WTC11 (cell line): ENCODE measurements around the gene EFNA5. TPM values are rescaled to one million over a fixed set of nuclear protein-coding genes. Genes with fewer than 3 reads are reported as not detected.

Experiments
- ATAC-seq: fragments of 200-7000 bp; cut with Tn5 transposase; 2 replicates; pipeline ENCODE4 v1.10.0; 2021; ENCODE audit warnings: mild to moderate bottlenecking, moderate library complexity
- CTCF ChIA-PET: fragments of 300-600 bp; sonication (Branson Sonifier 250); formaldehyde crosslinking; loops from one replicate; lab custom pipeline; 2021; ENCODE audit warnings: antibody characterized with exemption; lab: Charles Lee
- POLR2A ChIA-PET: fragments of 350-600 bp; sonication (Branson Sonifier 250); formaldehyde crosslinking; loops from one replicate; lab custom pipeline; 2021; ENCODE audit warnings: antibody characterized with exemption; lab: Charles Lee
- DNase-seq: peaks from one replicate; pipeline ENCODE4 v3.0.0; 2021; ENCODE audit warnings: low spot score
- H3K27ac Mint-ChIP-seq: 2 replicates; pipeline ENCODE4 v1.8.0; 2021; ENCODE audit warnings: mixed read lengths
- H3K27me3 Mint-ChIP-seq: 2 replicates; pipeline ENCODE4 v1.8.0; 2021; ENCODE audit warnings: low read depth, mild to moderate bottlenecking, moderate library complexity, mixed read lengths
- H3K36me3 Mint-ChIP-seq: 2 replicates; pipeline ENCODE4 v1.8.0; 2021; ENCODE audit warnings: mixed read lengths
- H3K4me1 Mint-ChIP-seq: 2 replicates; pipeline ENCODE4 v1.8.0; 2022; ENCODE audit warnings: mixed read lengths
- H3K4me3 Mint-ChIP-seq: 2 replicates; pipeline ENCODE4 v1.8.0; 2021; ENCODE audit warnings: mild to moderate bottlenecking, moderate library complexity, mixed read lengths
- H3K9me3 Mint-ChIP-seq: 2 replicates; pipeline ENCODE4 v1.8.0; 2021; ENCODE audit warnings: mixed read lengths
- ELF4 ChIP-seq: sonication (generic); formaldehyde crosslinking; IDR thresholded peaks from 2 replicates; pipeline ENCODE4 v1.8.1; 2022; ENCODE audit warnings: low read depth, mild to moderate bottlenecking, moderate library complexity, missing genetic modification reagents
- EMX1 ChIP-seq: fragments of 250-450 bp; sonication (Bioruptor Pico); IDR thresholded peaks from 2 replicates; pipeline ENCODE4 v1.8.0; 2021; ENCODE audit warnings: mild to moderate bottlenecking
- ETV6 ChIP-seq: sonication (generic); formaldehyde crosslinking; IDR thresholded peaks from 2 replicates; pipeline ENCODE4 v1.8.1; 2022; ENCODE audit warnings: mild to moderate bottlenecking, missing genetic modification reagents
- HMGA2 ChIP-seq: fragments of 250-450 bp; sonication (Bioruptor Pico); IDR thresholded peaks from 2 replicates; pipeline ENCODE4 v1.4.0; 2021; ENCODE audit warnings: mild to moderate bottlenecking, moderate library complexity
- IRF2 ChIP-seq: sonication (generic); formaldehyde crosslinking; IDR thresholded peaks from 2 replicates; pipeline ENCODE4 v1.8.0; 2022; ENCODE audit warnings: low read depth, missing genetic modification reagents, borderline replicate concordance
- JUN ChIP-seq: sonication (generic); formaldehyde crosslinking; IDR thresholded peaks from 2 replicates; pipeline ENCODE4 v1.8.0; 2023; ENCODE audit warnings: mild to moderate bottlenecking, missing genetic modification reagents
- NFE2L1 ChIP-seq: sonication (generic); formaldehyde crosslinking; IDR thresholded peaks from 2 replicates; pipeline ENCODE4 v1.8.1; 2023; ENCODE audit warnings: missing genetic modification reagents
- NR1H2 ChIP-seq: sonication (generic); formaldehyde crosslinking; IDR thresholded peaks from 2 replicates; pipeline ENCODE4 v1.9.0; 2021; ENCODE audit warnings: mild to moderate bottlenecking, moderate library complexity, missing genetic modification reagents
- SMAD3 ChIP-seq: sonication (generic); formaldehyde crosslinking; IDR thresholded peaks from 2 replicates; pipeline ENCODE4 v1.8.0; 2022; ENCODE audit warnings: missing genetic modification reagents, mild to moderate bottlenecking, borderline replicate concordance
- SOX15 ChIP-seq: fragments of 250-450 bp; sonication (Bioruptor Pico); IDR thresholded peaks from 2 replicates; pipeline ENCODE4 v1.9.0; 2021; ENCODE audit warnings: mild to moderate bottlenecking
- SP1 ChIP-seq: sonication (generic); formaldehyde crosslinking; conservative IDR thresholded peaks from 2 replicates; pipeline ENCODE4 v1.8.1; 2022; ENCODE audit warnings: missing genetic modification reagents
- TCF7 ChIP-seq: sonication (generic); formaldehyde crosslinking; IDR thresholded peaks from 2 replicates; pipeline ENCODE4 v1.8.0; 2022; ENCODE audit warnings: mild to moderate bottlenecking, low read depth, missing genetic modification reagents, moderate library complexity
- TP53 ChIP-seq: sonication (generic); formaldehyde crosslinking; IDR thresholded peaks from 2 replicates; pipeline ENCODE4 v1.8.1; 2023; ENCODE audit warnings: mild to moderate bottlenecking, missing genetic modification reagents
- ZBTB21 ChIP-seq: sonication (generic); formaldehyde crosslinking; IDR thresholded peaks from 2 replicates; pipeline ENCODE4 v1.8.1; 2023; ENCODE audit warnings: mild to moderate bottlenecking, missing genetic modification reagents, borderline replicate concordance
- ZNF138 ChIP-seq: sonication (generic); formaldehyde crosslinking; conservative IDR thresholded peaks from 2 replicates; pipeline ENCODE4 v1.8.1; 2022; ENCODE audit warnings: mild to moderate bottlenecking, moderate library complexity, missing genetic modification reagents
- total RNA-seq: library from RNA; stranded (reverse); gene quantifications from 3 replicates; pipeline ENCODE4 v1.2.3, GENCODE V29; 2021
- TF ChIP-seq, protein P1 (sequence below): fragments of 250-450 bp; sonication (Bioruptor Pico); IDR thresholded peaks from 2 replicates; pipeline ENCODE4 v1.9.0; 2021; ENCODE audit warnings: mild to moderate bottlenecking
- TF ChIP-seq, protein P2 (sequence below): sonication (generic); formaldehyde crosslinking; conservative IDR thresholded peaks from 2 replicates; pipeline ENCODE4 v1.8.1; 2023; ENCODE audit warnings: mild to moderate bottlenecking, low read depth, missing genetic modification reagents, moderate library complexity
- TF ChIP-seq, protein P3 (sequence below): fragments of 250-450 bp; sonication (Bioruptor Pico); IDR thresholded peaks from 2 replicates; pipeline ENCODE4 v2.1.2; 2022; ENCODE audit warnings: mild to moderate bottlenecking, moderate library complexity
- TF ChIP-seq, protein P4 (sequence below): sonication (generic); formaldehyde crosslinking; IDR thresholded peaks from 2 replicates; pipeline ENCODE4 v1.8.0; 2023; ENCODE audit warnings: missing genetic modification reagents, mild to moderate bottlenecking, borderline replicate concordance
- TF ChIP-seq, protein P5 (sequence below): sonication (generic); formaldehyde crosslinking; IDR thresholded peaks from 2 replicates; pipeline ENCODE4 v1.8.1; 2023; ENCODE audit warnings: mild to moderate bottlenecking, missing genetic modification reagents, borderline replicate concordance
- TF ChIP-seq, protein P6 (sequence below): fragments of 250-450 bp; sonication (Bioruptor Pico); IDR thresholded peaks from 2 replicates; pipeline ENCODE4 v1.9.0; 2021; ENCODE audit warnings: mild to moderate bottlenecking

EFNA5 gene
- total RNA-seq, 1 experiment from 2014 or later = 17.4 TPM

DNA sequence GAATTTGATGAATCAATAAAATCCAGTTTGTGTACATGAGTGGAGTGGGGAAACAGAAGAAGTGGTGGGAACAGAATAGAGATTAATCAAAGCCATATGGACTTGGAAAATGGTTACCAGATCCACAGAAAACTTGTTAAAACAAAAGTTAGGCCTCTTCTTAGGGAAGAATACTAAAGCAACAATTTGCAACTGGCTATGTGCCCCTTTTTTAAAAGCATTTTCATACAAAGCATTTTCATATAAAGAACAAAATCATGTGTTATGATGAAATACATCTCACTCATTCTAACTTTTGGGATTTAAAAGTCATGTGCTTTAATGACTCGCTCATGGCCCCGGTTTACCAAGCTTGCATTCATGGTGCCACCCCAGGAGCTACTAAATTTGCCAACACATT, 276.9 kb downstream of the EFNA5 start:
- H3K4me3 Mint-ChIP-seq = no peak overlapping the region
- CTCF ChIA-PET = interaction anchor here (1.0 kb wide), 1 partner anchor 178 kb away, joined by 3 read pairs; no protein-coding TSS in a partner anchor
- ATAC-seq = no peak
- H3K27me3 Mint-ChIP-seq = peaks cover 9% of the 10 kb centered on the region
- POLR2A ChIA-PET = no interaction called here
- no peak overlapping the region for H3K27ac Mint-ChIP-seq
- TF ChIP-seq JUN (CRISPR knock-in tag) (no peak), ZNF138 (CRISPR knock-in tag) (no peak), NFE2L1 (CRISPR knock-in tag) (no peak), EMX1 (CRISPR knock-in tag) (no peak), TP53 (CRISPR knock-in tag) (no peak), ELF4 (CRISPR knock-in tag) (no peak), TCF7 (CRISPR knock-in tag) (no peak)
- TF ChIP-seq, protein P1, sequence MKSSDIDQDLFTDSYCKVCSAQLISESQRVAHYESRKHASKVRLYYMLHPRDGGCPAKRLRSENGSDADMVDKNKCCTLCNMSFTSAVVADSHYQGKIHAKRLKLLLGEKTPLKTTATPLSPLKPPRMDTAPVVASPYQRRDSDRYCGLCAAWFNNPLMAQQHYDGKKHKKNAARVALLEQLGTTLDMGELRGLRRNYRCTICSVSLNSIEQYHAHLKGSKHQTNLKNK (CRISPR knock-in tag) = no peak
- TF ChIP-seq, protein P2, sequence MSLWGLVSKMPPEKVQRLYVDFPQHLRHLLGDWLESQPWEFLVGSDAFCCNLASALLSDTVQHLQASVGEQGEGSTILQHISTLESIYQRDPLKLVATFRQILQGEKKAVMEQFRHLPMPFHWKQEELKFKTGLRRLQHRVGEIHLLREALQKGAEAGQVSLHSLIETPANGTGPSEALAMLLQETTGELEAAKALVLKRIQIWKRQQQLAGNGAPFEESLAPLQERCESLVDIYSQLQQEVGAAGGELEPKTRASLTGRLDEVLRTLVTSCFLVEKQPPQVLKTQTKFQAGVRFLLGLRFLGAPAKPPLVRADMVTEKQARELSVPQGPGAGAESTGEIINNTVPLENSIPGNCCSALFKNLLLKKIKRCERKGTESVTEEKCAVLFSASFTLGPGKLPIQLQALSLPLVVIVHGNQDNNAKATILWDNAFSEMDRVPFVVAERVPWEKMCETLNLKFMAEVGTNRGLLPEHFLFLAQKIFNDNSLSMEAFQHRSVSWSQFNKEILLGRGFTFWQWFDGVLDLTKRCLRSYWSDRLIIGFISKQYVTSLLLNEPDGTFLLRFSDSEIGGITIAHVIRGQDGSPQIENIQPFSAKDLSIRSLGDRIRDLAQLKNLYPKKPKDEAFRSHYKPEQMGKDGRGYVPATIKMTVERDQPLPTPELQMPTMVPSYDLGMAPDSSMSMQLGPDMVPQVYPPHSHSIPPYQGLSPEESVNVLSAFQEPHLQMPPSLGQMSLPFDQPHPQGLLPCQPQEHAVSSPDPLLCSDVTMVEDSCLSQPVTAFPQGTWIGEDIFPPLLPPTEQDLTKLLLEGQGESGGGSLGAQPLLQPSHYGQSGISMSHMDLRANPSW (CRISPR knock-in tag) = no peak
- TF ChIP-seq, protein P3, sequence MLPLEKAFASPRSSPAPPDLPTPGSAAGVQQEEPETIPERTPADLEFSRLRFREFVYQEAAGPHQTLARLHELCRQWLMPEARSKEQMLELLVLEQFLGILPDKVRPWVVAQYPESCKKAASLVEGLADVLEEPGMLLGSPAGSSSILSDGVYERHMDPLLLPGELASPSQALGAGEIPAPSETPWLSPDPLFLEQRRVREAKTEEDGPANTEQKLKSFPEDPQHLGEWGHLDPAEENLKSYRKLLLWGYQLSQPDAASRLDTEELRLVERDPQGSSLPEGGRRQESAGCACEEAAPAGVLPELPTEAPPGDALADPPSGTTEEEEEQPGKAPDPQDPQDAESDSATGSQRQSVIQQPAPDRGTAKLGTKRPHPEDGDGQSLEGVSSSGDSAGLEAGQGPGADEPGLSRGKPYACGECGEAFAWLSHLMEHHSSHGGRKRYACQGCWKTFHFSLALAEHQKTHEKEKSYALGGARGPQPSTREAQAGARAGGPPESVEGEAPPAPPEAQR = no peak
- TF ChIP-seq, protein P4, sequence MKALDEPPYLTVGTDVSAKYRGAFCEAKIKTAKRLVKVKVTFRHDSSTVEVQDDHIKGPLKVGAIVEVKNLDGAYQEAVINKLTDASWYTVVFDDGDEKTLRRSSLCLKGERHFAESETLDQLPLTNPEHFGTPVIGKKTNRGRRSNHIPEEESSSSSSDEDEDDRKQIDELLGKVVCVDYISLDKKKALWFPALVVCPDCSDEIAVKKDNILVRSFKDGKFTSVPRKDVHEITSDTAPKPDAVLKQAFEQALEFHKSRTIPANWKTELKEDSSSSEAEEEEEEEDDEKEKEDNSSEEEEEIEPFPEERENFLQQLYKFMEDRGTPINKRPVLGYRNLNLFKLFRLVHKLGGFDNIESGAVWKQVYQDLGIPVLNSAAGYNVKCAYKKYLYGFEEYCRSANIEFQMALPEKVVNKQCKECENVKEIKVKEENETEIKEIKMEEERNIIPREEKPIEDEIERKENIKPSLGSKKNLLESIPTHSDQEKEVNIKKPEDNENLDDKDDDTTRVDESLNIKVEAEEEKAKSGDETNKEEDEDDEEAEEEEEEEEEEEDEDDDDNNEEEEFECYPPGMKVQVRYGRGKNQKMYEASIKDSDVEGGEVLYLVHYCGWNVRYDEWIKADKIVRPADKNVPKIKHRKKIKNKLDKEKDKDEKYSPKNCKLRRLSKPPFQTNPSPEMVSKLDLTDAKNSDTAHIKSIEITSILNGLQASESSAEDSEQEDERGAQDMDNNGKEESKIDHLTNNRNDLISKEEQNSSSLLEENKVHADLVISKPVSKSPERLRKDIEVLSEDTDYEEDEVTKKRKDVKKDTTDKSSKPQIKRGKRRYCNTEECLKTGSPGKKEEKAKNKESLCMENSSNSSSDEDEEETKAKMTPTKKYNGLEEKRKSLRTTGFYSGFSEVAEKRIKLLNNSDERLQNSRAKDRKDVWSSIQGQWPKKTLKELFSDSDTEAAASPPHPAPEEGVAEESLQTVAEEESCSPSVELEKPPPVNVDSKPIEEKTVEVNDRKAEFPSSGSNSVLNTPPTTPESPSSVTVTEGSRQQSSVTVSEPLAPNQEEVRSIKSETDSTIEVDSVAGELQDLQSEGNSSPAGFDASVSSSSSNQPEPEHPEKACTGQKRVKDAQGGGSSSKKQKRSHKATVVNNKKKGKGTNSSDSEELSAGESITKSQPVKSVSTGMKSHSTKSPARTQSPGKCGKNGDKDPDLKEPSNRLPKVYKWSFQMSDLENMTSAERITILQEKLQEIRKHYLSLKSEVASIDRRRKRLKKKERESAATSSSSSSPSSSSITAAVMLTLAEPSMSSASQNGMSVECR = no peak
- DNase-seq = no peak
- H3K9me3 Mint-ChIP-seq = no peaks in the 10 kb centered on the region
- peaks cover 63% of the 10 kb centered on the region for H3K4me1 Mint-ChIP-seq
- H3K36me3 Mint-ChIP-seq = no peaks in the 10 kb centered on the region

DNA sequence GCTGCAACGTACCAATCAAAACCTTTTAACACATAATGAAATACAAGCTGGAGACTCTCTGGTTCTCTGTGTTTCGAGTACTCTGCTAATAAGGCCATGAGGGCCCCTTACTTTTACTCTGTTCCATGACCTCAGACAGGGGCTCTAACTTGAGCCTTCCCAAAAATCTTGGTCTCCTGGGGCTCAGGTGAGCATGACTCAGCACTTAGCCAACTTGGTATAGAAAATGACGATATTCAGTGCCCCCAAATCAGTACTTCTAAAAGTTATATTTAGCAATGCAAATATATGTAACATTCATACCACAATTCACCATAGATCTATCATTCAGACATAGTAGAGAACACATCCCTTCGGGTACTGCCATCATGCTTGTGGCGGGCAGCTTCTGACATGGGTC, 278.9 kb downstream of the EFNA5 start:
- CTCF ChIA-PET = interaction anchor here (0.6 kb wide), 1 partner anchor 180 kb away, joined by 3 read pairs; no protein-coding TSS in a partner anchor
- peaks cover 73% of the 10 kb centered on the region for H3K4me1 Mint-ChIP-seq
- no peak for ATAC-seq
- TF ChIP-seq SMAD3 (CRISPR knock-in tag) (no peak), SP1 (CRISPR knock-in tag) (no peak), SOX15 (CRISPR knock-in tag) (no peak), ETV6 (CRISPR knock-in tag) (no peak), ZBTB21 (CRISPR knock-in tag) (no peak), IRF2 (CRISPR knock-in tag) (no peak), HMGA2 (CRISPR knock-in tag) (no peak), NR1H2 (CRISPR knock-in tag) (no peak)
- TF ChIP-seq, protein P5, sequence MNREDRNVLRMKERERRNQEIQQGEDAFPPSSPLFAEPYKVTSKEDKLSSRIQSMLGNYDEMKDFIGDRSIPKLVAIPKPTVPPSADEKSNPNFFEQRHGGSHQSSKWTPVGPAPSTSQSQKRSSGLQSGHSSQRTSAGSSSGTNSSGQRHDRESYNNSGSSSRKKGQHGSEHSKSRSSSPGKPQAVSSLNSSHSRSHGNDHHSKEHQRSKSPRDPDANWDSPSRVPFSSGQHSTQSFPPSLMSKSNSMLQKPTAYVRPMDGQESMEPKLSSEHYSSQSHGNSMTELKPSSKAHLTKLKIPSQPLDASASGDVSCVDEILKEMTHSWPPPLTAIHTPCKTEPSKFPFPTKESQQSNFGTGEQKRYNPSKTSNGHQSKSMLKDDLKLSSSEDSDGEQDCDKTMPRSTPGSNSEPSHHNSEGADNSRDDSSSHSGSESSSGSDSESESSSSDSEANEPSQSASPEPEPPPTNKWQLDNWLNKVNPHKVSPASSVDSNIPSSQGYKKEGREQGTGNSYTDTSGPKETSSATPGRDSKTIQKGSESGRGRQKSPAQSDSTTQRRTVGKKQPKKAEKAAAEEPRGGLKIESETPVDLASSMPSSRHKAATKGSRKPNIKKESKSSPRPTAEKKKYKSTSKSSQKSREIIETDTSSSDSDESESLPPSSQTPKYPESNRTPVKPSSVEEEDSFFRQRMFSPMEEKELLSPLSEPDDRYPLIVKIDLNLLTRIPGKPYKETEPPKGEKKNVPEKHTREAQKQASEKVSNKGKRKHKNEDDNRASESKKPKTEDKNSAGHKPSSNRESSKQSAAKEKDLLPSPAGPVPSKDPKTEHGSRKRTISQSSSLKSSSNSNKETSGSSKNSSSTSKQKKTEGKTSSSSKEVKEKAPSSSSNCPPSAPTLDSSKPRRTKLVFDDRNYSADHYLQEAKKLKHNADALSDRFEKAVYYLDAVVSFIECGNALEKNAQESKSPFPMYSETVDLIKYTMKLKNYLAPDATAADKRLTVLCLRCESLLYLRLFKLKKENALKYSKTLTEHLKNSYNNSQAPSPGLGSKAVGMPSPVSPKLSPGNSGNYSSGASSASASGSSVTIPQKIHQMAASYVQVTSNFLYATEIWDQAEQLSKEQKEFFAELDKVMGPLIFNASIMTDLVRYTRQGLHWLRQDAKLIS (CRISPR knock-in tag) = no peak
- TF ChIP-seq, protein P6, sequence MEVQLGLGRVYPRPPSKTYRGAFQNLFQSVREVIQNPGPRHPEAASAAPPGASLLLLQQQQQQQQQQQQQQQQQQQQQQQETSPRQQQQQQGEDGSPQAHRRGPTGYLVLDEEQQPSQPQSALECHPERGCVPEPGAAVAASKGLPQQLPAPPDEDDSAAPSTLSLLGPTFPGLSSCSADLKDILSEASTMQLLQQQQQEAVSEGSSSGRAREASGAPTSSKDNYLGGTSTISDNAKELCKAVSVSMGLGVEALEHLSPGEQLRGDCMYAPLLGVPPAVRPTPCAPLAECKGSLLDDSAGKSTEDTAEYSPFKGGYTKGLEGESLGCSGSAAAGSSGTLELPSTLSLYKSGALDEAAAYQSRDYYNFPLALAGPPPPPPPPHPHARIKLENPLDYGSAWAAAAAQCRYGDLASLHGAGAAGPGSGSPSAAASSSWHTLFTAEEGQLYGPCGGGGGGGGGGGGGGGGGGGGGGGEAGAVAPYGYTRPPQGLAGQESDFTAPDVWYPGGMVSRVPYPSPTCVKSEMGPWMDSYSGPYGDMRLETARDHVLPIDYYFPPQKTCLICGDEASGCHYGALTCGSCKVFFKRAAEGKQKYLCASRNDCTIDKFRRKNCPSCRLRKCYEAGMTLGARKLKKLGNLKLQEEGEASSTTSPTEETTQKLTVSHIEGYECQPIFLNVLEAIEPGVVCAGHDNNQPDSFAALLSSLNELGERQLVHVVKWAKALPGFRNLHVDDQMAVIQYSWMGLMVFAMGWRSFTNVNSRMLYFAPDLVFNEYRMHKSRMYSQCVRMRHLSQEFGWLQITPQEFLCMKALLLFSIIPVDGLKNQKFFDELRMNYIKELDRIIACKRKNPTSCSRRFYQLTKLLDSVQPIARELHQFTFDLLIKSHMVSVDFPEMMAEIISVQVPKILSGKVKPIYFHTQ = no peak

More for the DNA sequence above, 278.9 kb downstream of the EFNA5 start:
- Mint-ChIP-seq H3K9me3 (no peaks in the 10 kb centered on the region), H3K36me3 (no peaks in the 10 kb centered on the region), H3K27me3 (peaks cover 6% of the 10 kb centered on the region; the same call in 1 of the 2 replicates), H3K4me3 (no peak overlapping the region), H3K27ac (no peak overlapping the region)
- no peak for DNase-seq
- POLR2A ChIA-PET = no interaction called here
